WTC11 (cell line): ENCODE data around the gene NR5A1. TPM values are rescaled to one million over a fixed set of nuclear protein-coding genes. Genes with fewer than 3 reads are reported as not detected.

ENCODE experiments used
- ATAC-seq: fragments of 200-7000 bp; cut with Tn5 transposase; 2 replicates; pipeline ENCODE4 v1.10.0; 2021; ENCODE audit warnings: mild to moderate bottlenecking, moderate library complexity
- CTCF ChIA-PET: fragments of 300-600 bp; sonication (Branson Sonifier 250); formaldehyde crosslinking; loops from one replicate; lab custom pipeline; 2021; ENCODE audit warnings: antibody characterized with exemption; lab: Charles Lee
- POLR2A ChIA-PET: fragments of 350-600 bp; sonication (Branson Sonifier 250); formaldehyde crosslinking; loops from one replicate; lab custom pipeline; 2021; ENCODE audit warnings: antibody characterized with exemption; lab: Charles Lee
- DNase-seq: peaks from one replicate; pipeline ENCODE4 v3.0.0; 2021; ENCODE audit warnings: low spot score
- H3K27ac Mint-ChIP-seq: 2 replicates; pipeline ENCODE4 v1.8.0; 2021; ENCODE audit warnings: mixed read lengths
- H3K27me3 Mint-ChIP-seq: 2 replicates; pipeline ENCODE4 v1.8.0; 2021; ENCODE audit warnings: low read depth, mild to moderate bottlenecking, moderate library complexity, mixed read lengths
- H3K36me3 Mint-ChIP-seq: 2 replicates; pipeline ENCODE4 v1.8.0; 2021; ENCODE audit warnings: mixed read lengths
- H3K4me1 Mint-ChIP-seq: 2 replicates; pipeline ENCODE4 v1.8.0; 2022; ENCODE audit warnings: mixed read lengths
- H3K4me3 Mint-ChIP-seq: 2 replicates; pipeline ENCODE4 v1.8.0; 2021; ENCODE audit warnings: mild to moderate bottlenecking, moderate library complexity, mixed read lengths
- H3K9me3 Mint-ChIP-seq: 2 replicates; pipeline ENCODE4 v1.8.0; 2021; ENCODE audit warnings: mixed read lengths
- AFF4 ChIP-seq: sonication (generic); formaldehyde crosslinking; IDR thresholded peaks from 2 replicates; pipeline ENCODE4 v1.8.1; 2023; ENCODE audit warnings: mild to moderate bottlenecking, missing genetic modification reagents, borderline replicate concordance
- ELF4 ChIP-seq: sonication (generic); formaldehyde crosslinking; IDR thresholded peaks from 2 replicates; pipeline ENCODE4 v1.8.1; 2022; ENCODE audit warnings: low read depth, mild to moderate bottlenecking, moderate library complexity, missing genetic modification reagents
- ETV6 ChIP-seq: sonication (generic); formaldehyde crosslinking; IDR thresholded peaks from 2 replicates; pipeline ENCODE4 v1.8.1; 2022; ENCODE audit warnings: mild to moderate bottlenecking, missing genetic modification reagents
- FOXP1 ChIP-seq: sonication (generic); formaldehyde crosslinking; IDR thresholded peaks from 2 replicates; pipeline ENCODE4 v1.8.0; 2022; ENCODE audit warnings: missing genetic modification reagents, mild to moderate bottlenecking, moderate library complexity, borderline replicate concordance
- FOXP4 ChIP-seq: sonication (generic); formaldehyde crosslinking; IDR thresholded peaks from 2 replicates; pipeline ENCODE4 v1.8.0; 2022; ENCODE audit warnings: mild to moderate bottlenecking, missing genetic modification reagents
- IRF2 ChIP-seq: sonication (generic); formaldehyde crosslinking; IDR thresholded peaks from 2 replicates; pipeline ENCODE4 v1.8.0; 2022; ENCODE audit warnings: low read depth, missing genetic modification reagents, borderline replicate concordance
- NFYB ChIP-seq: sonication (generic); formaldehyde crosslinking; conservative IDR thresholded peaks from 2 replicates; pipeline ENCODE4 v1.8.0; 2022; ENCODE audit warnings: low read depth, missing genetic modification reagents
- PREB ChIP-seq: sonication (generic); formaldehyde crosslinking; IDR thresholded peaks from 2 replicates; pipeline ENCODE4 v1.8.1; 2022; ENCODE audit warnings: mild to moderate bottlenecking, missing genetic modification reagents, moderate library complexity, borderline replicate concordance
- PRRX2 ChIP-seq: fragments of 250-450 bp; sonication (Bioruptor Pico); IDR thresholded peaks from 2 replicates; pipeline ENCODE4 v1.8.0; 2021; ENCODE audit warnings: mild to moderate bottlenecking
- STAT6 ChIP-seq: sonication (generic); formaldehyde crosslinking; conservative IDR thresholded peaks from 2 replicates; pipeline ENCODE4 v1.8.1; 2023; ENCODE audit warnings: mild to moderate bottlenecking, low read depth, missing genetic modification reagents, moderate library complexity
- TP53 ChIP-seq: sonication (generic); formaldehyde crosslinking; IDR thresholded peaks from 2 replicates; pipeline ENCODE4 v1.8.1; 2023; ENCODE audit warnings: mild to moderate bottlenecking, missing genetic modification reagents
- USF2 ChIP-seq: sonication (generic); formaldehyde crosslinking; IDR thresholded peaks from 2 replicates; pipeline ENCODE4 v1.8.1; 2023; ENCODE audit warnings: mild to moderate bottlenecking, missing genetic modification reagents, moderate library complexity
- ZNF423 ChIP-seq: fragments of 250-450 bp; sonication (Bioruptor Pico); IDR thresholded peaks from 2 replicates; pipeline ENCODE4 v2.1.2; 2022; ENCODE audit warnings: mild to moderate bottlenecking, moderate library complexity
- ZNF512 ChIP-seq: sonication (generic); formaldehyde crosslinking; IDR thresholded peaks from 2 replicates; pipeline ENCODE4 v1.8.1; 2022; ENCODE audit warnings: missing genetic modification reagents, borderline replicate concordance
- total RNA-seq: library from RNA; stranded (reverse); gene quantifications from 3 replicates; pipeline ENCODE4 v1.2.3, GENCODE V29; 2021

The NR5A1 gene
- total RNA-seq, 1 experiment from 2014 or later: 0.77 TPM

GRCh38 chr9:124471761-124472160 is 35.4 kb downstream of the NR5A1 start:
- DNase-seq (no peak), ATAC-seq (no peak)
- POLR2A ChIA-PET: no interaction called here
- TF ChIP-seq ZNF512 (CRISPR knock-in tag) (no peak), PREB (CRISPR knock-in tag) (no peak), ZNF423 (no peak), IRF2 (CRISPR knock-in tag) (no peak), ETV6 (no peak), AFF4 (CRISPR knock-in tag) (no peak), PRRX2 (CRISPR knock-in tag) (no peak), ELF4 (CRISPR knock-in tag) (no peak), TP53 (no peak), STAT6 (CRISPR knock-in tag) (no peak), FOXP4 (no peak), USF2 (CRISPR knock-in tag) (no peak), FOXP1 (CRISPR knock-in tag) (no peak), NFYB (no peak)
- Mint-ChIP-seq H3K4me3 (no peak overlapping the region), H3K9me3 (no peaks in the 10 kb centered on the region), H3K36me3 (no peaks in the 10 kb centered on the region), H3K27me3 (peaks cover 9% of the 10 kb centered on the region; the same call in 1 of the 2 replicates), H3K4me1 (0 out of 2 replicates have a peak, but pooled peaks cover 3% of the 10 kb centered on the region), H3K27ac (no peak overlapping the region)
- CTCF ChIA-PET: no interaction called here
